B cell (primary cell): ENCODE data around the gene BBX. TPM values are rescaled to one million over a fixed set of nuclear protein-coding genes. Genes with fewer than 3 reads are reported as not detected.
A peak's percentile ranks its signal among the peaks of the same experiment; 100 is the strongest.

Source experiments
- ATAC-seq: fragments of 200-7000 bp; cut with Tn5 transposase; one replicate; pipeline ENCODE4 v1.10.0; 2021; ENCODE audit warnings: low read depth, mild to moderate bottlenecking, moderate number of reproducible peaks, moderate library complexity
- CTCF ChIA-PET: fragments of 350-600 bp; sonication (Branson Sonifier 250); formaldehyde crosslinking; loops from one replicate; lab custom pipeline; 2021; ENCODE audit warnings: antibody characterized with exemption, inconsistent platforms; lab: Charles Lee
- POLR2A ChIA-PET: fragments of 350-600 bp; sonication (Branson Sonifier 250); formaldehyde crosslinking; loops from one replicate; lab custom pipeline; 2021; ENCODE audit warnings: antibody characterized with exemption; lab: Charles Lee
- DNase-seq: peaks from one replicate; pipeline ENCODE4 v3.0.0; 2013
- H2AFZ ChIP-seq: 2 replicates; pipeline ENCODE4 v1.6.1; 2012; ENCODE audit warnings: mild to moderate bottlenecking, low read depth, low read length; ENCODE audit not compliant: insufficient read depth, poor library complexity, severe bottlenecking
- H3K27ac ChIP-seq, 2 donors: 1 replicate in 1 of 2; 2 replicates in 1 of 2; pipeline ENCODE4 v1.5.1; 2012 to 2013; ENCODE audit warnings: low read length in 2 of 2, mild to moderate bottlenecking in 2 of 2, moderate library complexity in 1 of 2
- H3K27me3 ChIP-seq, 4 experiments: fragments of 200-600 bp in 1 of 4; sonication (generic) in 1 of 4; replicated peaks in 1 of 4; 1 replicate in 2 of 4; 2 replicates in 2 of 4; pipeline versions ENCODE4 v1.6.1 to v1.7.0; 2013 to 2016; ENCODE audit warnings: low read length in 3 of 4, mild to moderate bottlenecking in 2 of 4, mixed read lengths in 1 of 4, moderate library complexity in 1 of 4; ENCODE audit not compliant: insufficient read depth in 4 of 4, control insufficient read depth in 3 of 4; ENCODE audit errors: control extremely low read depth in 1 of 4
- H3K36me3 ChIP-seq, 2 experiments: replicated peaks in 1 of 2; 1 replicate in 1 of 2; 2 replicates in 1 of 2; pipeline versions ENCODE4 v1.6.1 to v1.7.1; 2013; ENCODE audit warnings: low read length in 1 of 2; ENCODE audit not compliant: insufficient read depth in 2 of 2, control insufficient read depth in 1 of 2; ENCODE audit errors: control extremely low read depth in 1 of 2, extremely low read depth in 1 of 2
- H3K4me1 ChIP-seq, 2 donors: fragments of 200-600 bp in 1 of 2; sonication (generic) in 1 of 2; 1 replicate in 1 of 2; 2 replicates in 1 of 2; pipeline versions ENCODE4 v1.5.1 to v1.6.1; 2013 to 2017; ENCODE audit warnings: low read length in 2 of 2; ENCODE audit not compliant: control insufficient read depth in 2 of 2, insufficient read depth in 2 of 2
- H3K4me2 ChIP-seq: replicated peaks from 2 replicates; pipeline ENCODE3; 2012; ENCODE audit warnings: mild to moderate bottlenecking, low read depth, low read length; ENCODE audit not compliant: poor library complexity, severe bottlenecking
- H3K4me3 ChIP-seq, 5 experiments: fragments of 200-600 bp in 1 of 5; sonication (generic) in 1 of 5; 1 replicate in 3 of 5; 2 replicates in 2 of 5; pipeline versions ENCODE4 v1.5.1 to v1.7.0; 2011 to 2016; ENCODE audit warnings: low read length in 4 of 5, mild to moderate bottlenecking in 4 of 5, low read depth in 2 of 5, control low read depth in 1 of 5, moderate library complexity in 1 of 5; ENCODE audit not compliant: insufficient read depth in 1 of 5; ENCODE audit errors: control extremely low read depth in 1 of 5, extremely low read depth in 1 of 5
- H3K79me2 ChIP-seq: fragments of 200-600 bp; sonication (generic); one replicate; pipeline ENCODE4 v1.6.0; 2016; ENCODE audit warnings: low read length; ENCODE audit not compliant: control insufficient read depth, insufficient read depth
- H3K9ac ChIP-seq: fragments of 200-600 bp; sonication (generic); 2 replicates; pipeline ENCODE4 v1.6.1; 2017; ENCODE audit warnings: mild to moderate bottlenecking, low read length, moderate library complexity
- H3K9me3 ChIP-seq, 3 donors: one replicate each; pipeline versions ENCODE4 v1.6.1 to v1.7.1; 2013; ENCODE audit warnings: low read length in 2 of 3; ENCODE audit not compliant: control insufficient read depth in 2 of 3, insufficient read depth in 1 of 3; ENCODE audit errors: control extremely low read depth in 1 of 3
- H4K20me1 ChIP-seq: 2 replicates; pipeline ENCODE4 v1.6.0; 2012; ENCODE audit warnings: mild to moderate bottlenecking, low read length; ENCODE audit not compliant: insufficient read depth, control insufficient read depth, poor library complexity, severe bottlenecking
- H3K27ac Mint-ChIP-seq: one replicate; pipeline ENCODE4 v1.8.0; 2021; ENCODE audit warnings: mixed read lengths
- H3K27me3 Mint-ChIP-seq: one replicate; pipeline ENCODE4 v1.8.0; 2021; ENCODE audit warnings: mixed read lengths
- H3K4me1 Mint-ChIP-seq: one replicate; pipeline ENCODE4 v1.8.0; 2021; ENCODE audit warnings: mixed read lengths
- H3K4me3 Mint-ChIP-seq: one replicate; pipeline ENCODE4 v1.8.0; 2021; ENCODE audit warnings: mixed read lengths
- H3K9me3 Mint-ChIP-seq: one replicate; pipeline ENCODE4 v1.8.0; 2022; ENCODE audit warnings: mixed read lengths; ENCODE audit not compliant: insufficient read depth
- EZH2 ChIP-seq: IDR thresholded peaks from 2 replicates; pipeline ENCODE4 v1.6.1; 2012; ENCODE audit warnings: borderline replicate concordance, low read depth, mild to moderate bottlenecking, moderate library complexity, low read length; ENCODE audit not compliant: insufficient read depth, poor library complexity, severe bottlenecking
- WGBS: methylation state at CpG from one replicate; pipeline ENCODE4 v1.1.5; 2013; ENCODE audit warnings: missing lambda C conversion rate; ENCODE audit not compliant: insufficient coverage; 5-methylcytosine and 5-hydroxymethylcytosine counted together
- intact Hi-C: fragments of 100-400 bp; cut with micrococcal nuclease; formaldehyde crosslinking; loops from one replicate; pipeline ENCODE4 v1.10.0; 2022
- polyA plus RNA-seq: library from polyadenylated mRNA; depleted of rRNA; stranded (reverse); fragments of >200 nt; gene quantifications from 2 replicates; pipeline ENCODE4 v1.2.3, GENCODE V29; 2012
- total RNA-seq, 2 donors: library from RNA; stranded (reverse); fragments of 120-200 nt in 1 of 2; gene quantifications; 1 replicate in 1 of 2; 2 replicates in 1 of 2; pipeline versions ENCODE4 v1.2.3 to v1.2.4, GENCODE V29; 2013 to 2022
- TF ChIP-seq, protein P1 (sequence below): fragments of 200-600 bp; IDR thresholded peaks from one replicate; pipeline ENCODE4 v1.8.0; 2022; ENCODE audit warnings: antibody characterized with exemption, mild to moderate bottlenecking

Gene BBX
- total and polyA plus RNA-seq, 2 donors (not counting 1 experiment from before 2014, with no cell fraction given) = 27.8 to 133 TPM

GRCh38 chr3:107684431-107684925 is 161.7 kb downstream of the BBX start:
- H4K20me1 ChIP-seq = peaks cover 23% of the 10 kb centered on the region
- Mint-ChIP-seq H3K27me3 (no peaks in the 10 kb centered on the region), H3K4me1 (peaks cover 34% of the 10 kb centered on the region), H3K4me3 (no peak overlapping the region), H3K27ac (no peak overlapping the region), H3K9me3 (no peaks in the 10 kb centered on the region)
- H3K27ac ChIP-seq = no peak overlapping the region
- H3K9me3 ChIP-seq = no peaks in the 10 kb centered on the region
- H3K4me3 ChIP-seq = no peak overlapping the region
- POLR2A ChIA-PET = no interaction called here
- intact Hi-C loops = loop anchor here (10.0 kb wide), 1 partner anchor 870 kb away; no protein-coding TSS in a partner anchor
- no peak overlapping the region for H2AFZ ChIP-seq
- H3K9ac ChIP-seq = no peak overlapping the region
- ATAC-seq (no peak), DNase-seq (no peak)
- H3K79me2 ChIP-seq = peaks cover 74% of the 10 kb centered on the region
- H3K27me3 ChIP-seq = no peaks in the 10 kb centered on the region
- peak overlapping the region; percentile 5 for H3K4me2 ChIP-seq
- TF ChIP-seq EZH2 = no peak
- TF ChIP-seq, protein P1, sequence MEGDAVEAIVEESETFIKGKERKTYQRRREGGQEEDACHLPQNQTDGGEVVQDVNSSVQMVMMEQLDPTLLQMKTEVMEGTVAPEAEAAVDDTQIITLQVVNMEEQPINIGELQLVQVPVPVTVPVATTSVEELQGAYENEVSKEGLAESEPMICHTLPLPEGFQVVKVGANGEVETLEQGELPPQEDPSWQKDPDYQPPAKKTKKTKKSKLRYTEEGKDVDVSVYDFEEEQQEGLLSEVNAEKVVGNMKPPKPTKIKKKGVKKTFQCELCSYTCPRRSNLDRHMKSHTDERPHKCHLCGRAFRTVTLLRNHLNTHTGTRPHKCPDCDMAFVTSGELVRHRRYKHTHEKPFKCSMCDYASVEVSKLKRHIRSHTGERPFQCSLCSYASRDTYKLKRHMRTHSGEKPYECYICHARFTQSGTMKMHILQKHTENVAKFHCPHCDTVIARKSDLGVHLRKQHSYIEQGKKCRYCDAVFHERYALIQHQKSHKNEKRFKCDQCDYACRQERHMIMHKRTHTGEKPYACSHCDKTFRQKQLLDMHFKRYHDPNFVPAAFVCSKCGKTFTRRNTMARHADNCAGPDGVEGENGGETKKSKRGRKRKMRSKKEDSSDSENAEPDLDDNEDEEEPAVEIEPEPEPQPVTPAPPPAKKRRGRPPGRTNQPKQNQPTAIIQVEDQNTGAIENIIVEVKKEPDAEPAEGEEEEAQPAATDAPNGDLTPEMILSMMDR = no peak
- peaks cover 12 to 13% of the 10 kb centered on the region in 2 donors for H3K4me1 ChIP-seq
- 68% methylated on average over 5 of the region's 5 CpGs for WGBS
- H3K36me3 ChIP-seq = no peaks in the 10 kb centered on the region
- CTCF ChIA-PET = interaction anchor here (0.6 to 2.4 kb wide), 5 partner anchors 9 to 417 kb away, joined by 3 to 10 read pairs (median 5); no protein-coding TSS in a partner anchor

DNA sequence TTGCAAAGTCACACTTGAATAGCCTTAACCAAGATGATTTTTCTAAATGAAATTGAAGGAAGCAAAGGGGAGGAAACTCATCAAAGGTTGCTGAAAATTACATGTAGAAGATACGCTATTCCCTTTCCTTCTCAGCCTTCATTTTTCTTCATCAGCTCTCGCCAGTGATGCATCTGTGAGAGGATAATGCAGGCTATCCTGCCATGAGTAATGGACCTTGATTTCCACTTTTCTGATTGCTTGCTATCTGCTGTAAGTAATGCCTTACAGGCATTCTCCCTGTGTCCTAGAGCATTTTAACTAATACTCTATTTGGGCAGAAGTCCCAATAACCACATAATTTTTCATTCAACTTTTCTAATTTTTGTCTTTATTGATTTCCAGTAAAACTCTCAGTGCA is 162.6 kb downstream of the BBX start:
- H3K27ac Mint-ChIP-seq = no peak overlapping the region
- CTCF ChIA-PET = interaction anchor here (0.6 to 6.0 kb wide), 4 partner anchors 9 to 418 kb away, joined by 3 to 89 read pairs (median 6); no protein-coding TSS in a partner anchor

More for the DNA sequence above, 162.6 kb downstream of the BBX start:
- no peak overlapping the region for H2AFZ ChIP-seq
- ATAC-seq (no peak), DNase-seq (no peak)
- POLR2A ChIA-PET = no interaction called here
- H3K9me3 Mint-ChIP-seq = no peaks in the 10 kb centered on the region
- no peaks in the 10 kb centered on the region for H3K27me3 ChIP-seq
- intact Hi-C loops = loop anchor here (5.0 to 10.0 kb wide), 2 partner anchors 448 to 869 kb away; no protein-coding TSS in a partner anchor
- H3K79me2 ChIP-seq = peaks cover 69% of the 10 kb centered on the region
- H3K27me3 Mint-ChIP-seq = no peaks in the 10 kb centered on the region
- no peaks in the 10 kb centered on the region for H3K36me3 ChIP-seq
- no peak overlapping the region for H3K27ac ChIP-seq
- H3K9ac ChIP-seq = no peak overlapping the region
- H3K4me1 ChIP-seq = peaks cover 12 to 13% of the 10 kb centered on the region in 2 donors
- H3K4me1 Mint-ChIP-seq = peaks cover 35% of the 10 kb centered on the region
- H3K4me3 ChIP-seq = no peak overlapping the region
- H3K9me3 ChIP-seq = no peaks in the 10 kb centered on the region
- no peak overlapping the region for H3K4me2 ChIP-seq
- peaks cover 15% of the 10 kb centered on the region for H4K20me1 ChIP-seq
- WGBS = 92% methylated on average over 2 of the region's 2 CpGs
- H3K4me3 Mint-ChIP-seq = no peak overlapping the region
- TF ChIP-seq, protein P1 = no peak
- no peak for TF ChIP-seq EZH2
